HEK293 (cell line): ENCODE results near the gene ZHX3.

ENCODE experiments used
- ATF2 ChIP-seq: fragments of 450-650 bp; formaldehyde crosslinking; IDR thresholded peaks from 2 replicates; pipeline ENCODE4 v1.5.1; 2016; ENCODE audit warnings: missing biosample characterization, missing genetic modification characterization, low read depth
- BCL11A ChIP-seq: fragments of 450-650 bp; formaldehyde crosslinking; IDR thresholded peaks from 2 replicates; pipeline ENCODE4 v1.5.1; 2016; ENCODE audit warnings: low read depth, missing biosample characterization, missing genetic modification characterization
- CTCF ChIP-seq: fragments of 450-650 bp; formaldehyde crosslinking; IDR thresholded peaks from 2 replicates; pipeline ENCODE4 v1.5.1; 2016; ENCODE audit warnings: missing biosample characterization, missing genetic modification characterization
- MYNN ChIP-seq: fragments of 450-650 bp; formaldehyde crosslinking; IDR thresholded peaks from 2 replicates; pipeline ENCODE4 v1.5.1; 2016; ENCODE audit warnings: missing biosample characterization, missing genetic modification characterization, borderline replicate concordance
- PATZ1 ChIP-seq: fragments of 450-650 bp; formaldehyde crosslinking; IDR thresholded peaks from 2 replicates; pipeline ENCODE4 v1.5.1; 2016; ENCODE audit warnings: missing biosample characterization, missing genetic modification characterization
- PBX3 ChIP-seq: sonication (generic); formaldehyde crosslinking; IDR thresholded peaks from 2 replicates; pipeline ENCODE4 v1.8.1; 2022; ENCODE audit warnings: mild to moderate bottlenecking, moderate library complexity, missing genetic modification reagents
- TCF7L2 ChIP-seq: IDR thresholded peaks from 2 replicates; pipeline ENCODE4 v1.6.1; 2011; ENCODE audit warnings: low read depth, mild to moderate bottlenecking, inconsistent platforms, low read length, moderate library complexity, borderline replicate concordance
- ZNF639 ChIP-seq: fragments of 450-650 bp; formaldehyde crosslinking; IDR thresholded peaks from 2 replicates; pipeline ENCODE4 v1.5.1; 2016; ENCODE audit warnings: missing biosample characterization, missing genetic modification characterization
- ZNF670 ChIP-seq: fragments of 450-650 bp; formaldehyde crosslinking; IDR thresholded peaks from 2 replicates; pipeline ENCODE4 v1.5.1; 2016; ENCODE audit warnings: missing biosample characterization, missing genetic modification characterization, low read depth

GRCh38 chr20:41352666-41353065 lies 35.1 kb upstream of the ZHX3 start:
- TF ChIP-seq ZNF670 (tag by site-specific recombination) (no peak), CTCF (no peak), PBX3 (CRISPR knock-in tag) (no peak), ATF2 (no peak), TCF7L2 (no peak), PATZ1 (tag by site-specific recombination) (no peak), BCL11A (tag by site-specific recombination) (no peak), ZNF639 (tag by site-specific recombination) (no peak), MYNN (tag by site-specific recombination) (no peak)
